HepG2 (cell line): ENCODE results near the gene RASSF7. TPM values are rescaled to one million over a fixed set of nuclear protein-coding genes. Genes with fewer than 3 reads are reported as not detected.

Experiments
- ATAC-seq: fragments of 200-7000 bp; cut with Tn5 transposase; 3 replicates; pipeline ENCODE4 v1.9.1; 2020; ENCODE audit warnings: mild to moderate bottlenecking, moderate library complexity
- BruUV-seq: library from RNA; stranded (reverse); fragments of 400-500 nt; replicated peaks from 2 replicates; lab custom pipeline; 2021; lab: Mats Ljungman, UMichigan
- CTCF ChIA-PET: fragments of 300-600 bp; formaldehyde crosslinking; extraction: SDS; loops from one replicate; lab custom pipeline; 2021; ENCODE audit warnings: low total read pairs, inconsistent platforms, low intra/inter-chr PET ratio; lab: Yijun Ruan, JAX
- POLR2A ChIA-PET: fragments of 350-600 bp; sonication (Branson Sonifier 250); formaldehyde crosslinking; loops from one replicate; lab custom pipeline; 2020; ENCODE audit warnings: antibody characterized with exemption, inconsistent platforms; lab: Yijun Ruan, JAX
- DNase-seq: peaks from one replicate; pipeline ENCODE4 v3.0.0-alpha.2; 2015; ENCODE audit warnings: low spot score
- FAIRE-seq: peaks from 3 replicates; lab custom pipeline; 2011; peaks lifted over from hg19 to GRCh38; lab: Jason Lieb, UNC
- H2AFZ ChIP-seq: one replicate; pipeline ENCODE4 v1.6.1; 2011; ENCODE audit warnings: low read length, inconsistent platforms
- H3K27ac ChIP-seq: fragments of 300-600 bp; 3 replicates; pipeline ENCODE4 v1.8.0; 2011; ENCODE audit warnings: mixed run types, mild to moderate bottlenecking, mixed read lengths, low read length, inconsistent platforms; ENCODE audit not compliant: insufficient read depth; ENCODE audit errors: extremely low read length
- H3K27me3 ChIP-seq, 2 experiments: fragments of 200-600 bp in 1 of 2; 2 replicates in 1 of 2; 3 replicates in 1 of 2; pipeline versions ENCODE4 v1.6.0 to v1.8.0; 2011; ENCODE audit warnings: low read length in 2 of 2, mild to moderate bottlenecking in 2 of 2, moderate library complexity in 2 of 2, inconsistent platforms in 1 of 2; ENCODE audit not compliant: insufficient read depth in 2 of 2, control insufficient read depth in 1 of 2
- H3K36me3 ChIP-seq, 2 experiments: fragments of 200-600 bp in 1 of 2; replicated peaks in 1 of 2; 2 replicates in 1 of 2; 3 replicates in 1 of 2; pipeline versions ENCODE4 v1.5.1 to v1.8.0; 2011; ENCODE audit warnings: low read length in 2 of 2, inconsistent platforms in 1 of 2; ENCODE audit not compliant: insufficient read depth in 2 of 2, control insufficient read depth in 1 of 2
- H3K4me1 ChIP-seq: 2 replicates; pipeline ENCODE4 v1.5.1; 2012; ENCODE audit warnings: low read length, inconsistent platforms; ENCODE audit not compliant: insufficient read depth
- H3K4me2 ChIP-seq: 2 replicates; pipeline ENCODE4 v1.6.0; 2011; ENCODE audit warnings: low read depth, low read length, inconsistent platforms
- H3K4me3 ChIP-seq, 3 experiments: fragments of 200-600 bp in 1 of 3; sonication (generic), shearing (Covaris generic) in 1 of 3; replicated peaks in 1 of 3; 2 replicates each; pipeline ENCODE4 v1.5.1; 2011 to 2016; ENCODE audit warnings: low read length in 3 of 3, inconsistent platforms in 2 of 3, low read depth in 2 of 3, mild to moderate bottlenecking in 2 of 3, control low read depth in 1 of 3, mixed read lengths in 1 of 3; ENCODE audit not compliant: insufficient read depth in 1 of 3
- H3K79me2 ChIP-seq: one replicate; pipeline ENCODE4 v1.6.1; 2011; ENCODE audit warnings: low read length, inconsistent platforms; ENCODE audit not compliant: insufficient read depth
- H3K9ac ChIP-seq: 2 replicates; pipeline ENCODE4 v1.6.0; 2011; ENCODE audit warnings: mild to moderate bottlenecking, low read depth, low read length, inconsistent platforms; ENCODE audit not compliant: insufficient read depth
- H3K9me3 ChIP-seq: 2 replicates; pipeline ENCODE4 v1.5.1; 2012; ENCODE audit warnings: mild to moderate bottlenecking, low read length
- H4K20me1 ChIP-seq: 2 replicates; pipeline ENCODE4 v1.6.0; 2011; ENCODE audit warnings: inconsistent platforms, mild to moderate bottlenecking, low read length, moderate library complexity; ENCODE audit not compliant: insufficient read depth
- AKAP8 ChIP-seq: sonication (generic); formaldehyde crosslinking; IDR thresholded peaks from 2 replicates; pipeline ENCODE4 v1.5.1; 2020; ENCODE audit warnings: mild to moderate bottlenecking, missing genetic modification reagents
- CCDC6 ChIP-seq: sonication (generic); formaldehyde crosslinking; IDR thresholded peaks from 2 replicates; pipeline ENCODE4 v1.8.1; 2022; ENCODE audit warnings: mild to moderate bottlenecking, missing genetic modification reagents, moderate library complexity
- FOXK1 ChIP-seq: sonication (generic); formaldehyde crosslinking; IDR thresholded peaks from 2 replicates; pipeline ENCODE4 v1.4.0; 2020; ENCODE audit warnings: low read depth, missing genetic modification reagents, borderline replicate concordance
- GABPB1 ChIP-seq: IDR thresholded peaks from 2 replicates; pipeline ENCODE4 v1.6.1; 2016; ENCODE audit warnings: mild to moderate bottlenecking, missing genetic modification reagents, moderate library complexity, missing compliant biosample characterization
- KMT2A ChIP-seq: sonication (generic); formaldehyde crosslinking; IDR thresholded peaks from 2 replicates; pipeline ENCODE4 v1.4.0; 2020; ENCODE audit warnings: missing genetic modification reagents
- MED8 ChIP-seq: sonication (generic); formaldehyde crosslinking; IDR thresholded peaks from 2 replicates; pipeline ENCODE4 v1.8.1; 2023; ENCODE audit warnings: mild to moderate bottlenecking, missing genetic modification reagents; ENCODE audit not compliant: insufficient replicate concordance
- MYC ChIP-seq: sonication (generic); formaldehyde crosslinking; IDR thresholded peaks from 2 replicates; pipeline ENCODE4 v1.9.0; 2021; ENCODE audit warnings: missing genetic modification reagents, borderline replicate concordance
- PLSCR1 ChIP-seq: sonication (generic); formaldehyde crosslinking; IDR thresholded peaks from 2 replicates; pipeline ENCODE4 v1.5.0; 2020; ENCODE audit warnings: missing genetic modification reagents, mild to moderate bottlenecking, borderline replicate concordance
- RAD21 ChIP-seq: fragments of 450-650 bp; formaldehyde crosslinking; IDR thresholded peaks from 2 replicates; pipeline ENCODE4 v1.5.0; 2020; ENCODE audit warnings: mild to moderate bottlenecking
- RAD51 ChIP-seq: fragments of 450-650 bp; IDR thresholded peaks from 2 replicates; pipeline ENCODE4 v1.6.1; 2016; ENCODE audit warnings: borderline replicate concordance
- RXRB ChIP-seq: IDR thresholded peaks from 2 replicates; pipeline ENCODE4 v1.6.1; 2016; ENCODE audit warnings: borderline replicate concordance, missing genetic modification reagents, missing compliant biosample characterization
- SNRNP70 ChIP-seq: fragments of 200-400 bp; formaldehyde crosslinking; IDR thresholded peaks from 2 replicates; pipeline ENCODE4 v1.6.1; 2017; ENCODE audit warnings: mild to moderate bottlenecking, low read depth, low read length, moderate library complexity
- SRY ChIP-seq: sonication (generic); formaldehyde crosslinking; IDR thresholded peaks from 2 replicates; pipeline ENCODE4 v1.8.0; 2022; ENCODE audit warnings: mild to moderate bottlenecking, missing genetic modification reagents
- YEATS2 ChIP-seq: sonication (generic); formaldehyde crosslinking; IDR thresholded peaks from 2 replicates; pipeline ENCODE4 v1.4.0; 2020; ENCODE audit warnings: missing genetic modification reagents, borderline replicate concordance
- ZNF317 ChIP-seq: sonication (generic); formaldehyde crosslinking; IDR thresholded peaks from 2 replicates; pipeline ENCODE4 v1.5.0; 2020; ENCODE audit warnings: mild to moderate bottlenecking, missing genetic modification reagents
- ZNF335 ChIP-seq: sonication (generic); formaldehyde crosslinking; IDR thresholded peaks from 2 replicates; pipeline ENCODE4 v1.4.0; 2020; ENCODE audit warnings: missing genetic modification reagents
- ZNF431 ChIP-seq: sonication (generic); formaldehyde crosslinking; IDR thresholded peaks from 2 replicates; pipeline ENCODE4 v1.9.0; 2022; ENCODE audit warnings: missing genetic modification reagents, low read depth, mild to moderate bottlenecking, borderline replicate concordance
- ZNF597 ChIP-seq: sonication (generic); formaldehyde crosslinking; IDR thresholded peaks from 2 replicates; pipeline ENCODE4 v1.5.0; 2020; ENCODE audit warnings: missing genetic modification reagents
- WGBS: methylation state at CpG from one replicate; pipeline ENCODE4 v1.1.6; 2017; ENCODE audit warnings: low lambda C conversion rate; 5-methylcytosine and 5-hydroxymethylcytosine counted together
- in situ Hi-C: cut with HindIII; loops from 2 replicates; pipeline ENCODE4 v1.10.0; 2017; ENCODE audit warnings: low pct_unique_long_range_greater_than_20kb; ENCODE audit not compliant: extremely low pct_ligation_motif_present
- intact Hi-C: fragments of 100-400 bp; cut with micrococcal nuclease; formaldehyde crosslinking; loops from one replicate; pipeline ENCODE4 v1.10.0; 2022; ENCODE audit not compliant: unreplicated experiment
- polyA plus RNA-seq, 8 experiments: library from polyadenylated mRNA; depleted of rRNA in 3 of 8; stranded (reverse) in 7 of 8; unstranded in 1 of 8; fragments of >200 nt; fragmentation: Illumina TruSeq in 4 of 8; extraction: Trizol in 4 of 8; gene quantifications; 2 replicates each; pipeline versions ENCODE4 v1.2.1 to v1.2.3, GENCODE V29; 2011 to 2016; ENCODE audit warnings: low read depth in 4 of 8, missing spikeins in 1 of 8, mixed read lengths in 1 of 8; ENCODE audit not compliant: insufficient read depth in 1 of 8
- total RNA-seq, 5 experiments: library from RNA; depleted of rRNA; stranded (reverse); fragments of >200 nt; fragmentation: Illumina TruSeq; extraction: Trizol; gene quantifications; 2 replicates each; pipeline ENCODE4 v1.2.3, GENCODE V29; 2016; ENCODE audit warnings: low read depth in 1 of 5
- TF ChIP-seq, protein P1 (sequence below), 2 experiments: sonication (generic) in 1 of 2; formaldehyde crosslinking in 1 of 2; IDR thresholded peaks; 2 replicates each; pipeline versions ENCODE4 v1.5.1 to v1.6.1; 2011 to 2020; ENCODE audit warnings: borderline replicate concordance in 1 of 2, low read depth in 1 of 2, low read length in 1 of 2, mild to moderate bottlenecking in 1 of 2, missing genetic modification reagents in 1 of 2, moderate library complexity in 1 of 2

RASSF7 gene
- total and polyA plus RNA-seq, 2 of the 13 experiments (the other 11 are each of a cell fraction or from before 2014, with no cell fraction given), result 20.2 to 28.6 TPM

- intact Hi-C loops (no loop called here), in situ Hi-C loops (no loop called here)
- H3K9me3 ChIP-seq, result no peaks in the 10 kb centered on the region
- ChIA-PET CTCF (no interaction called here), POLR2A (interaction anchor here (1.2 kb wide), 1 partner anchor 10 kb away, joined by 3 read pairs; no protein-coding TSS in a partner anchor)
- 45% methylated on average over 14 of the region's 20 CpGs for WGBS
- H2AFZ ChIP-seq, result no peak overlapping the region
- H3K4me2 ChIP-seq, result no peak overlapping the region
- no peak for ATAC-seq
- peaks cover 5 to 20% of the 10 kb centered on the region in 2 experiments; a peak in 4 of 5 replicates for H3K27me3 ChIP-seq
- no peak for FAIRE-seq
- H3K4me3 ChIP-seq, result no peak overlapping the region
- DNase-seq, result no peak
- peaks cover under 1 to 4% of the 10 kb centered on the region in 2 experiments; a peak in 1 of 5 replicates for H3K36me3 ChIP-seq
- H3K4me1 ChIP-seq, result peaks cover 73% of the 10 kb centered on the region
- H4K20me1 ChIP-seq, result no peaks in the 10 kb centered on the region; the same call in 1 of the 2 replicates
- no TSS peak for BruUV-seq
- no peak overlapping the region for H3K27ac ChIP-seq
- no peak overlapping the region for H3K9ac ChIP-seq
- peaks cover 4% of the 10 kb centered on the region for H3K79me2 ChIP-seq
- TF ChIP-seq FOXK1, result no peak
- TF ChIP-seq MYC (CRISPR knock-in tag), result peak; percentile 49; the same call in 1 of the 2 replicates
- TF ChIP-seq GABPB1 (CRISPR knock-in tag), result peak; percentile 40; the same call in 1 of the 2 replicates
- peak; percentile 34; the same call in 1 of the 2 replicates for TF ChIP-seq YEATS2 (CRISPR knock-in tag)
- no peak for TF ChIP-seq KMT2A (CRISPR knock-in tag)
- TF ChIP-seq ZNF431 (CRISPR knock-in tag), result 0 out of 2 replicates have a peak, but pooled peaks have one; percentile 39
- TF ChIP-seq RAD21 (CRISPR knock-in tag), result no peak
- TF ChIP-seq, protein P1, sequence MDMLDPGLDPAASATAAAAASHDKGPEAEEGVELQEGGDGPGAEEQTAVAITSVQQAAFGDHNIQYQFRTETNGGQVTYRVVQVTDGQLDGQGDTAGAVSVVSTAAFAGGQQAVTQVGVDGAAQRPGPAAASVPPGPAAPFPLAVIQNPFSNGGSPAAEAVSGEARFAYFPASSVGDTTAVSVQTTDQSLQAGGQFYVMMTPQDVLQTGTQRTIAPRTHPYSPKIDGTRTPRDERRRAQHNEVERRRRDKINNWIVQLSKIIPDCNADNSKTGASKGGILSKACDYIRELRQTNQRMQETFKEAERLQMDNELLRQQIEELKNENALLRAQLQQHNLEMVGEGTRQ (IDR thresholded peaks at IDR 0.05; ENCODE audit: low read depth, low read length), result no peak
- TF ChIP-seq, protein P1 (CRISPR knock-in tag; IDR thresholded peaks at IDR 0.05; ENCODE audit: borderline replicate concordance), result 0 out of 2 replicates have a peak, but pooled peaks have one; percentile 27
- no peak for TF ChIP-seq ZNF317 (CRISPR knock-in tag)
- TF ChIP-seq ZNF597 (CRISPR knock-in tag), result no peak
- no peak for TF ChIP-seq MED8 (CRISPR knock-in tag)
- 0 out of 2 replicates have a peak, but pooled peaks have one; percentile 33 for TF ChIP-seq CCDC6
- 0 out of 2 replicates have a peak, but pooled peaks have one; percentile 20 for TF ChIP-seq RXRB (CRISPR knock-in tag)
- TF ChIP-seq RAD51, result no peak
- 0 out of 2 replicates have a peak, but pooled peaks have one; percentile 53 for TF ChIP-seq ZNF335 (CRISPR knock-in tag)
- no peak for TF ChIP-seq PLSCR1 (CRISPR knock-in tag)
- 0 out of 2 replicates have a peak, but pooled peaks have one; percentile 36 for TF ChIP-seq AKAP8 (CRISPR knock-in tag)
- no peak for TF ChIP-seq SNRNP70
- TF ChIP-seq SRY (CRISPR knock-in tag), result 0 out of 2 replicates have a peak, but pooled peaks have one; percentile 59
These were observed 22.2 kb upstream of the RASSF7 start for GRCh38 chr11:538431-539051.
